GM18499 (cell line): ENCODE measurements around the gene TRABD2B.

Experiments
- ATAC-seq: cut with Tn5 transposase; IDR thresholded peaks from one replicate; pipeline ENCODE4 v1.9.1; 2021; ENCODE audit warnings: moderate number of reproducible peaks; ENCODE audit not compliant: insufficient read depth, unreplicated experiment

Gene TRABD2B

GRCh38 chr1:47865881-47866535 is 131.2 kb downstream of the TRABD2B start:
- no peak for ATAC-seq

DNA sequence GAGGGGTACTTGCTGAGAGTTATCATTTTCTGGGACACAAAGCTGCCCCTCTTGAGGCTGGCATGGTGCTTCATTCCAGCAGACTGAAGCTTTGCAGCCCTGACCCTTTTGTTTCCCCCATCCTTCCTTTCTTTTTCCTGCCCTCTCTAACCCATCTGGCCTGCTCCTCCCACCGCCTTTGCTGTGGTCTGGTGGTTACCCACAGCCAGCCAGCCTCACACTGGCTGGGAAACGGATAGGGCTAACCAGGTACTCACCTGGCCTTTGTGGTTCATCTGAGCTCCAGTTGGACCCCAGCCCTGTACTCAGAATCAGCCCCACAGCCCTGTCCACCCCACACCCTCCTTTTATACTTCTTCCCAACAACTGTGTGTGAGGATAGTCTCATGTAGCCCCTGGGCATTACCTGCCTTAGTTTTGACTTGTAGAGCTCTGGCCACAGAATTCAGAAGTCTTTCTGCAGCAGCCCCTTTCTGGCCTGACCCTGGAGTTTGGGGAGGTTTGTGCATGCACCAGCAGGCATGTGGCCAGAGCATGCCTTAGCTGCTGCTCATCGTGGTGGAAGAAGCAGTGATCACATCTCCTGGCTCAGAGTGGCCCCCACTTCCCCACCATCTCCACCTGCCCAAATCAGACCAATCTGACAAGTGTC is 138.0 kb downstream of the TRABD2B start:
- no peak for ATAC-seq

GRCh38 chr1:47856996-47857395 is 140.2 kb downstream of the TRABD2B start:
- no peak for ATAC-seq

DNA sequence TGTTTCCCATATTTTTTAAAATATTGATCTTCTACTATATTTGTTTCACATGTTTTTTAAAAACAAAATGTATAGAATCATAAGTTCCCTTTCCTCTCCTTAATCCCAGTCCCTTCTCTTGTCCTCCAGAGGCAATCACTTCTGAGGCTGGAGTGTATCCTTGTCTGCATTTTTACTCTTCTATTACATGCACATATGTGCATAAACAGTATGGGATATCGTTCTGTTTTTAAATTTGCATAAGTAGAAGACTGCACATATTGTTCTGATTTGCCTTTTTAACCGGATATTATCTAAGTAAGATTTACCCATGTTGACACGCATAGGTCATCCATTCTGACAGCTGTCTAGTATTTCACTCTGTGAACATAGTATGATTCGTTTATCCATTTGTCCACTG is 142.0 kb downstream of the TRABD2B start:
- ATAC-seq: no peak

DNA sequence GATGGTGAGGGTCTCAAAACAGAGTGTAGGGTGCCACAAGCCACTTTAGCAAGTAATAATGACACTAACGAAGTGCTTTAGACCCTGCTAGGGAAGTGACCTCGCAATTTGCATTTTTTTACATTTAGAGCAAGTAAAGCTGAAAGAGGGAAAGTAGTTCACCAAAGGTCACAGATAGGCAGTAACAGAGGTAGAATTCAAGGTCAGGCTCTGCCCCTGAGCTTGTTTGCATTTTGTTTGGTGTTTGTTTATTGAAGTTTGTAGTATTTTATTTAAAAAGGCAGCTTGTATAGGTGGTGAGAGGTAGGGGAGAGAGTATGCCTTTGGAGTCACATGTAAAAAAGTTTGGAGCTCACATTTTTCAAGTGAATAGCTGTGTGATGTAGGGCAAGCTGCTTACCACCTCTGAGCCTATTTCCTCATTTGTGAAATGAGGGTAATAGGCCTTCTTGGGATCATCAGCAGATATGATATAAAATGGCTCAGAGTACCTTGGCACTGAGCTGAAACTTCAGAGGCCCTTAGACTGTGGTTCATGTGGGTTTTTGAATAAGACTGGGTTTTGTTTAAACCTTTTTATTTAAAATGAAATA is 142.5 kb downstream of the TRABD2B start:
- no peak for ATAC-seq

DNA sequence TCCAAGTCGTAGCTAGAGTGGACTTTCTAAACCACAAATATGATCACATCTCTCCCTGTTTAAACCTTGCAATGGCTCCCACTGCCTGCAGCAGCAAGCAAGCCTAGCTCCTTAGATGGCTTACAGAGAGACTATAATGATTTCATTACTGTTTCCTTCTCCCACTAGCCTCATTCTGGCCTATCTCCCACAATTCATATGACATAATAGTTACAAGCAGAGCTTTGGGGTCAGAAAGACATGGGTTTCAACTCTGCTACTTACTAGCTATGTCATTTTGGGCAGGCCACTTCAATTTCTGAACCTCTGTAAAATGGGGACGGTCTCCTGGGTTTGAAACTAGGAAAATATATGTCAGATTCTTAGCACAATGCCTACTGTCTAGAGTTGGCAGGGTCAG is 143.3 kb downstream of the TRABD2B start:
- no peak for ATAC-seq

GRCh38 chr1:47853059-47853458 is 144.1 kb downstream of the TRABD2B start:
- ATAC-seq: no peak

- ATAC-seq: no peak
Observed at GRCh38 chr1:47852006-47852718, 145.0 kb downstream of the TRABD2B start.

- no peak for ATAC-seq
Observed at GRCh38 chr1:47850451-47850850, 146.7 kb downstream of the TRABD2B start.

GRCh38 chr1:47849591-47850261 is 147.5 kb downstream of the TRABD2B start:
- ATAC-seq: no peak

DNA sequence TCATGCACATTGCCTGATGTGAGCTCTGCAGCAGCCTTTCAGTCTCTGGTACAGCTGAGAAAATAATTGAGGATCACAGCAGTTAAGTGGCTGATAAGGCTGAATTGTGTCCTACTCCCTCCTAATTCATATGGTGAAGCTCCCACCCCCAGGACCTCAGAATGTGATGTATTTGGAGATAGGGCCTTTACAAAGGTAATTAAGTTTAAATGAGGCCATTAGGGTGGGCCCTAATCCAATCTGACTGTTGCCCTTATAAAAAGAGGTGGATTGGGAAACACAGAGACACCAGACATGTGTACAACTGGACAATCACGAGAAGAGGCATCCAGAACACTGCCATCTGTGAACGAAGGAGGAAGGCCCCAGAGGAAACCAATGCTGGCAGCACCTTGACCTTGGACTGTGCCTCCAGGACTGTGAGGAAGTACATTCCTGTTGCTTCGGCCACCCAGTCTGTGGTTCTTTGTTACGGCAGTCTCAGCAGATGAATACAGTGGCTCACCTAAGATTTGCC is 148.1 kb downstream of the TRABD2B start:
- ATAC-seq: no peak

GRCh38 chr1:47847763-47848162 is 149.4 kb downstream of the TRABD2B start:
- ATAC-seq: no peak

DNA sequence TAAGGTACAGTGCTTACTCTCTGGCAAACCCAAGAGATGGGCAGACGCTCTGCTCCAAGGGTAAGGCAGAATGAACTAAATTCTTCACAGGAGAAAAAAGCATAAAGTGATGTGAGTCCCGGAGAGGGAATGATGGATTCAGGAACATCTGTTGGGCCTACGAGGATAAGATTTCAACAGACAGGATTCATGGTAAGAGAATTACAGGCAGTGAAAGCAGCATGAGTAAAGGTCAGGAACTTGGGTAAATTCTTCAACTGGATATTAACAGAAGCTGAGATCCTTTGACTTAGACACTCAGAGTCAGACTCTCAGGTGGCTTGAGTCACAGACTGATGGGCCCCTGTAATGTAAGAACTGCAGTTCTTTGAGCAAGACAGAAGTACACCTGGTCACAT is 152.6 kb downstream of the TRABD2B start:
- ATAC-seq: no peak

DNA sequence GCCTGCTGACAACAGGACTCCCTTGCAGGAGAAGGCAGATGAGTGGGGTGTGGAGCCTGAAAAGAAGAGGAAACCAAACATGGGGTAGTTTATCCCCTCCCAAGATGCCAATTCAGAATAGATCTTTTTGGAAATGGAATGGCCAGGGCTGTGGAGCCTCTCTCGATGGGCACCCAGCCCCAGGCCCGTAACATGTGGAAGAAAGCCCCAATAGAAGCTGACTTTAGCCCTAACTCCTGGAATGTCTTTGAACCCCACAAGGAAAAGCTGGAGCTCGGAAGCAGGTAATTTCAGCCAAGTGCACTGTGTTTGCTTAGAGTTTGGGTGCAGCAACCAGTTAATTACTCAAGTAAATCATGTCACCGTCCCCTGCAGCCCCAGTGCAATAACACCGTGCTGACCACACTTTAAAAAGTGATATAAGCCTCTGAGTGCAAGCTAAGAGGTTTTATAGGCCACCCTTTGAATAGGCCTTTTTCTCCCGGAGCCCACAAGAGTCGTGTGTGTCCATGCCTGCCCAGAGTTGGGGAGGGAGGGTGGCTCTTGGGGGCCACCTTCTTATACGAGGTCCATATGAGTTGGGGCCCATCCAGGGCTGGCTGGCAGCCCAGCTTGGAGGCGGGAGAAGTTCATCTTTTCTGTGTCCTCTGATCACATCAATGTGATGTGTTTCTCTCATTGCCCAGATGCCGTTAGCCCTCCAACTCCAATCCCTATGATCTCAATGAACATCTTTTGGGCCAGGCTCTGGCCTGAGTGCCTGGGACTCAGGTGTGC is 153.2 kb downstream of the TRABD2B start:
- ATAC-seq: no peak

- ATAC-seq: no peak
Observed at GRCh38 chr1:47843059-47843458, 154.1 kb downstream of the TRABD2B start.

DNA sequence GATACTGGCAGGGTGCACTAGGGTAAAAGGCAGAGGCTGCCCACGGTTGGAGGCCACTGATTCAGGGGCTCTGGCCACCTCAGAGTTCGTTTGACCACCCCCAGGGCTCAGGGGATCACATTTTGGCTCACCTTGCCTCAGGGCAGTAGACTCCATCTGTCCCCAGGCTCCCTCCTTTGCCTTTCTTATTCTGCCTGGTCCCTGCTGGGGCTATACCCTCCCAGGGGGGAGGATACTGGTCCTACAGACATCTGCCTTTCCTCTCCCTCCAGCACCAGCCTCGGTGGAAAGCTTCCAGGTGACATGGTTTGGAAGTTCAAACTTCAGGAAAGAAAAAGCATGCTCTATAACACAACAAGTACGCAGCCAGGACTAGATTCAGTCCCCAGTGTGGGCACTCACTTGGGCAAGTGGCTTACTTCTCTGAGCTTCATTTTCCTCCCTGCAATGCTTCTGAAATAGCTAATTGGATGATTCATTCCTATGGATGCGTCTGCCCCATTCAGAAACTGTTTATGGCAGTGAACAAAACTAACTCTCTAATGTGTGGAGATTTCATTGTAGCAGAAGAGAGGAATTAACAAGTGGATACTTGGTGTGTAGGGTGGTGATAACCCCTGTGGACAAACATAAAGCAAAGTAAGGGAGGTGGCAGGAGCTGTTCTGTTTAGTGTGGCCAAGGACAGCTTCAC is 154.8 kb downstream of the TRABD2B start:
- no peak for ATAC-seq

DNA sequence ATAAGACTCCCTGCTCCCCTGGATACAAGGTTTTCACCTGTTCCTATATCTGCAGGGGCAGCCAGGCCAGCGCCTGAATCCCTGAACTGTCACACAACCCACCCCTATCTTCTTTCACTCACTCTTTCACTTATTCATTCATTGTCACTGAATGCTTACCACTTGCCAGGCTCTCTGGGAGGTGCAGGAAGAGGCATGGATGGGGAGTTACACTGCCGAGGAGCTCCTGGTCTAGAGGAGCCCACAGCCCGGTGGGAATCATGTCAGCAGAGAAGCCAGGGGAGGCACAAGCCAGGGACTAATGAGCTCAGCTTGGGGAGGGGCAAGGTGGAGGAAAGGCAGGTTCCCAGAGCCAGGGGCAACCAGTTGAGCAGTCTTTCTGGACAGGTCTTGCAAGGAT is 155.8 kb downstream of the TRABD2B start:
- ATAC-seq: no peak

GRCh38 chr1:47840393-47841190 is 156.6 kb downstream of the TRABD2B start:
- ATAC-seq: no peak

DNA sequence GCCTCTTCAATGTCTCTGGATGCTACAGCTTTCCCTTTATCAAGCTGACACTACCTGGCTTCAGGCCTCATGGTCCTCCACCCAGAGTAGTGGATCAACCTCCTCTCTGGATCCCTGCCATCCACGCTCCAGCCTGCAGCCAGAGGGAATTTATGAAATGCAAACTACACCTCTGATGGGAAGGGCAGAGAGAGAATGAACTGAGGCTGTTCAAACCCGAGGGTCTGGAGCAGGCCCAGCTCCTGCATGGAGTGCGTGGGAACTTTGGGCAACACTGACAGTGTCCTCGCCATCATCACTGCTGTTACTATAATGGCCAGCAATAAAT is 157.8 kb downstream of the TRABD2B start:
- no peak for ATAC-seq
